IMR-90 (cell line): ENCODE results near the gene IL1RAPL1.

Experiments
- POLR2A ChIP-seq: IDR thresholded peaks from 2 replicates; pipeline ENCODE4 v1.6.1; 2012; ENCODE audit warnings: mild to moderate bottlenecking, low read depth, low read length
- TF ChIP-seq, protein P1 (sequence below): conservative IDR thresholded peaks from 2 replicates; pipeline ENCODE4 v1.5.1; 2012; ENCODE audit warnings: mild to moderate bottlenecking, low read depth, low read length, improper control_type of control experiment

DNA sequence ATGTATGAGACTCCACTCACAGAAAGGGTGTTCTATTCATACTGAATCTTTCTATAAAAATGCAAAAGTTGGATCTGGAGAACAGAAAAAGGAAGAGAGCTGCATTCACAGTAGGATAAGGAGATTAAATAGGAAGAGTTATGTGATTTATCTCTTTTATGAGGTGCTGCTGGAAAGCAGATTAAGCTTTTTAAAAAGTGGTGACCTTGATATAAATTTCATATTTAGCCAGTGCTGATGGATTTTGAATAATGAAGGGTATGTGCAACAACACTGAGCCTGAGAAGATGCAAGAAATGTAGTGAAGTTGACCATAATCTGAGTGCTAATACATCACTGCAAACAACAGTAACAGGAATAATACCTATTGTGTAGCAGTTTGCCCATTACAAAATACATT, 795.6 kb downstream of the IL1RAPL1 start:
- TF ChIP-seq, protein P1, sequence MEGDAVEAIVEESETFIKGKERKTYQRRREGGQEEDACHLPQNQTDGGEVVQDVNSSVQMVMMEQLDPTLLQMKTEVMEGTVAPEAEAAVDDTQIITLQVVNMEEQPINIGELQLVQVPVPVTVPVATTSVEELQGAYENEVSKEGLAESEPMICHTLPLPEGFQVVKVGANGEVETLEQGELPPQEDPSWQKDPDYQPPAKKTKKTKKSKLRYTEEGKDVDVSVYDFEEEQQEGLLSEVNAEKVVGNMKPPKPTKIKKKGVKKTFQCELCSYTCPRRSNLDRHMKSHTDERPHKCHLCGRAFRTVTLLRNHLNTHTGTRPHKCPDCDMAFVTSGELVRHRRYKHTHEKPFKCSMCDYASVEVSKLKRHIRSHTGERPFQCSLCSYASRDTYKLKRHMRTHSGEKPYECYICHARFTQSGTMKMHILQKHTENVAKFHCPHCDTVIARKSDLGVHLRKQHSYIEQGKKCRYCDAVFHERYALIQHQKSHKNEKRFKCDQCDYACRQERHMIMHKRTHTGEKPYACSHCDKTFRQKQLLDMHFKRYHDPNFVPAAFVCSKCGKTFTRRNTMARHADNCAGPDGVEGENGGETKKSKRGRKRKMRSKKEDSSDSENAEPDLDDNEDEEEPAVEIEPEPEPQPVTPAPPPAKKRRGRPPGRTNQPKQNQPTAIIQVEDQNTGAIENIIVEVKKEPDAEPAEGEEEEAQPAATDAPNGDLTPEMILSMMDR = no peak
- TF ChIP-seq POLR2A = no peak
